Upper lobe of left lung (tissue), 4 donors: Measurements from ENCODE around the gene DTX3.

Source experiments
- CTCF ChIP-seq, 6 experiments: fragments of 450-650 bp in 4 of 6; fragments of 200-600 bp in 2 of 6; sonication (generic) in 2 of 6; IDR thresholded peaks; one replicate each; pipeline ENCODE4 v1.5.1; 2016 to 2019; ENCODE audit warnings: antibody characterized with exemption in 6 of 6
- POLR2AphosphoS5 ChIP-seq, 2 donors: sonication (generic); formaldehyde crosslinking; IDR thresholded peaks; one replicate each; pipeline ENCODE4 v1.5.1; 2017; ENCODE audit warnings: antibody characterized with exemption in 2 of 2

- TF ChIP-seq CTCF (IDR thresholded peaks at IDR 0.05): no peak
- no peak for TF ChIP-seq POLR2AphosphoS5 (IDR thresholded peaks at IDR 0.05)
Measured at GRCh38 chr12:57602544-57602943, 2.1 kb upstream of the DTX3 start.
